Neural crest cell (in vitro differentiated cells): Measurements from ENCODE around the gene CAP1. TPM values are rescaled to one million over a fixed set of nuclear protein-coding genes. Genes with fewer than 3 reads are reported as not detected.

Experiments
- DNase-seq: peaks from one replicate; pipeline ENCODE4 v3.0.0; 2021; ENCODE audit warnings: low read depth, mixed read lengths, low spot score
- H3K27ac Mint-ChIP-seq: one replicate; pipeline ENCODE4 v1.8.0; 2021; ENCODE audit warnings: mild to moderate bottlenecking, mixed read lengths; ENCODE audit not compliant: unreplicated experiment
- H3K27me3 Mint-ChIP-seq: 2 replicates; pipeline ENCODE4 v1.8.0; 2021; ENCODE audit warnings: low read depth, mild to moderate bottlenecking, mixed read lengths
- H3K36me3 Mint-ChIP-seq: 2 replicates; pipeline ENCODE4 v1.8.0; 2021; ENCODE audit warnings: low read depth, mild to moderate bottlenecking, mixed read lengths
- H3K4me1 Mint-ChIP-seq: 2 replicates; pipeline ENCODE4 v1.8.0; 2021; ENCODE audit warnings: mixed read lengths
- H3K4me3 Mint-ChIP-seq: one replicate; pipeline ENCODE4 v1.8.0; 2021; ENCODE audit warnings: mild to moderate bottlenecking, mixed read lengths
- H3K9me3 Mint-ChIP-seq: 2 replicates; pipeline ENCODE4 v1.8.0; 2021; ENCODE audit warnings: mixed read lengths
- total RNA-seq: library from RNA; stranded (reverse); gene quantifications from 2 replicates; pipeline ENCODE4 v1.2.1, GENCODE V29; 2021
- TF ChIP-seq, protein P1 (sequence below): fragments of 200-600 bp; sonication (generic); conservative IDR thresholded peaks from 2 replicates; pipeline ENCODE4 v1.5.0; 2021; ENCODE audit warnings: antibody characterized with exemption, mild to moderate bottlenecking

Gene CAP1
- total RNA-seq, 1 donor from 2014 or later: 213 TPM

DNA sequence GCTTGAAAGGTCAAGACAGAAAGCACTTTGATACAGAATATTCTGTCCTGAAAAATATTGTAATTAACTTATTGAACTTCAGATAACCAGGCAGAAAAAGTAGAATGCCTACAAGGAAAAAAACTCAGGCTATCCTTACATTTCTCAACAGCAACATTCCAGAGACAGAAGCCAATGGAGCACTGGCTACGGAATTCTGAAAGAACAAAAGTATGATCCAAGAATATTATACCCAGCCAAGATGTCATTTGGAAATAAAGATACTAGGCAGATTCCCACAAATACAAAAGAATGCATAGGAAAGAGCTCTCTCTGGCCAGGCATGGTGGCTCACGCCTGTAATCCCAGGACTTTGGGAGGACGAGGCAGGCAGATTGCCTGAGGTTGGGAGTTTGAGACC, 62.4 kb downstream of the CAP1 start:
- TF ChIP-seq, protein P1, sequence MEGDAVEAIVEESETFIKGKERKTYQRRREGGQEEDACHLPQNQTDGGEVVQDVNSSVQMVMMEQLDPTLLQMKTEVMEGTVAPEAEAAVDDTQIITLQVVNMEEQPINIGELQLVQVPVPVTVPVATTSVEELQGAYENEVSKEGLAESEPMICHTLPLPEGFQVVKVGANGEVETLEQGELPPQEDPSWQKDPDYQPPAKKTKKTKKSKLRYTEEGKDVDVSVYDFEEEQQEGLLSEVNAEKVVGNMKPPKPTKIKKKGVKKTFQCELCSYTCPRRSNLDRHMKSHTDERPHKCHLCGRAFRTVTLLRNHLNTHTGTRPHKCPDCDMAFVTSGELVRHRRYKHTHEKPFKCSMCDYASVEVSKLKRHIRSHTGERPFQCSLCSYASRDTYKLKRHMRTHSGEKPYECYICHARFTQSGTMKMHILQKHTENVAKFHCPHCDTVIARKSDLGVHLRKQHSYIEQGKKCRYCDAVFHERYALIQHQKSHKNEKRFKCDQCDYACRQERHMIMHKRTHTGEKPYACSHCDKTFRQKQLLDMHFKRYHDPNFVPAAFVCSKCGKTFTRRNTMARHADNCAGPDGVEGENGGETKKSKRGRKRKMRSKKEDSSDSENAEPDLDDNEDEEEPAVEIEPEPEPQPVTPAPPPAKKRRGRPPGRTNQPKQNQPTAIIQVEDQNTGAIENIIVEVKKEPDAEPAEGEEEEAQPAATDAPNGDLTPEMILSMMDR: no peak
- H3K27ac Mint-ChIP-seq: no peak overlapping the region
- peaks cover 5% of the 10 kb centered on the region for H3K9me3 Mint-ChIP-seq
- H3K36me3 Mint-ChIP-seq: peaks cover 3% of the 10 kb centered on the region
- peaks cover 48% of the 10 kb centered on the region for H3K27me3 Mint-ChIP-seq
- H3K4me1 Mint-ChIP-seq: no peaks in the 10 kb centered on the region
- no peak overlapping the region for H3K4me3 Mint-ChIP-seq
- DNase-seq: no peak

DNA sequence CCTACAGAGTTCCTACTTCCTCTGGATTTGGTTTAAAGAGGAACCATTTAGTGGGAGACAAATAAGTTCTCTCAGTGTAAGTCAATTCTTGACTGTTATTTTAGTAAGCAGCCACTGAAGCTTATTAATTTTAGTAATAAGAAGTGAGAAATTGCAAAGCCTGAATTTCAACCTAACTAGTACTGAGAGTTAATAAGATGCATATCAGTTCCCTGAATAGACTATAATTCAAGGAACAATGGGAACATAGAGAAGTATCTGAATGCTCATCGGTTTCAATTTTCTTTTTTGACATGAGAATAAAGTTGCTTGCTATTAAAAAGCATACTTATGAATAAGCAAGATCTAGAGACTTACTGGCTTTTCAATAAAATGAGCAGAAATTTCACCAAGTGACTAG, 64.5 kb downstream of the CAP1 start:
- Mint-ChIP-seq H3K27me3 (peaks cover 52% of the 10 kb centered on the region), H3K4me3 (no peak overlapping the region), H3K4me1 (no peaks in the 10 kb centered on the region), H3K9me3 (peaks cover 9% of the 10 kb centered on the region), H3K27ac (no peak overlapping the region), H3K36me3 (peaks cover 3% of the 10 kb centered on the region)
- TF ChIP-seq, protein P1: no peak
- DNase-seq: no peak

DNA sequence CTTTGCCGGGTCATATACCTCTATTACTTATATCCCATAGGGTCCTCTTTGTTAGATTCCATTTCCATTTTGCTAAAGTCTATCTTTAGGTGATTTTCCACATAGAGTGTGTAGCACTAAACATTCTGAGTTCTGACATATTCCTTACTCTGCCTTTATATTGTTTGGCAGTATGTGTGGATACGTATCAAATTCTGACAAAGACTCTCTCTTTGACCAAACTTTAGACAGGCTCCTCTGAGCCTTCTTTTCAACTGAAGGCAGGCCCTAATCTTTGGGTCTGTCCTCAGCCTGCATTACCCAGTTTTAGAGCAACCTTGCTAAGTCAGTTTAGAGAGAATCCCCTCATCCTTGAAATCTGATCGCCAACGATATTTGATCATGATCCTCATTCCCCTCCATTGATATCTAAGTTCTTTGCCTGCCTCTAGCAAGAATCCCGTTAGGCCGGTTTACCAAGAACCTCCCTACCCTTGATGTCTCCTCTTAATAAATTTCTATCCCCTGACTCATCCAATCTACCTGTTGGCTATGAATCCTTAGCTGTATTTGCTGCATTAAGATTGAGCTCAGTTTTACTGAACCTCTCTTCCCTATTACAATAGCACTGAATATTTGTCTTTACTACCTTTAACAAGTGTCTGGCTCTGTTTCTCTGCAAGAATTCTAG, 66.9 kb downstream of the CAP1 start:
- H3K9me3 Mint-ChIP-seq: peaks cover 12% of the 10 kb centered on the region
- TF ChIP-seq, protein P1: no peak
- DNase-seq: no peak
- no peaks in the 10 kb centered on the region for H3K4me1 Mint-ChIP-seq
- peaks cover 55% of the 10 kb centered on the region for H3K27me3 Mint-ChIP-seq
- H3K27ac Mint-ChIP-seq: no peak overlapping the region
- no peak overlapping the region for H3K4me3 Mint-ChIP-seq
- H3K36me3 Mint-ChIP-seq: peaks cover 4% of the 10 kb centered on the region

DNA sequence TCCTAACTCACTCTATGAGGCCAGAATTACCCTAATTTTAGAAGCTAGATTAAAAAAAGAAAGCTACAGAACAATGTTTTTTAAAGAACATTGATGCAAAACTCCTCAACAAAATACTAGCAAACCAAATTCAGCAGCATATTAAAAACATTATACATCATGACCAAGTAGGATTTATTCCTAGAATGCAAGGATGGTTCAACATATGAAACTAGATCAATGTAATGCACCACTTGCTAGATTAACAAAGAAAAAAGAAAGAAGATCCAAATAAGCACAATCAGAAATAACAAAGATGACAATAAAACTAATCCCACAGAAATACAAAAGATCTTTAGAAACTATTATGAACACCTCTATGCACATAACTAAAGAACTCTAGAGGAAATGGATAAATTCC, 69.9 kb downstream of the CAP1 start:
- H3K9me3 Mint-ChIP-seq: peaks cover 9% of the 10 kb centered on the region
- no peak overlapping the region for H3K4me3 Mint-ChIP-seq
- H3K27me3 Mint-ChIP-seq: peaks cover 59% of the 10 kb centered on the region
- no peak for DNase-seq
- H3K36me3 Mint-ChIP-seq: peaks cover 4% of the 10 kb centered on the region
- H3K4me1 Mint-ChIP-seq: no peaks in the 10 kb centered on the region
- no peak overlapping the region for H3K27ac Mint-ChIP-seq
- TF ChIP-seq, protein P1: no peak

DNA sequence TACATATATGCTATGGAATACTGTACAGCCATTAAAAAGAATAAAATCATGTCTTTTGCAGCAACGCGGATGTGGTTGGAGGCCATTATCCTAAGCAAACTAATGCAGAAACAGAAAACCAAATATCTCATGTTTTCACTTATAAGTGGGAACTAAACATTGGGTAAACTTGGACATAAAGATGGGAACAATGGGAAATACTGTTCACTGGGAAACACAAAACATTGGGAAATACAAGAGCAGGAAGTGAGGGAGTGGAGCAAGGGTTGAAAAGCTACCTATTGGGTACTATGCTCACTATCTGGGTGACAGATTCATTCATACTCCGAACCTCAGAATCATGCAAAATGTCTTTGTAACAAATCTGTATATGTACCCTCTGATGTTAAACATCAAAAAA, 73.9 kb downstream of the CAP1 start:
- H3K4me1 Mint-ChIP-seq: no peaks in the 10 kb centered on the region
- H3K9me3 Mint-ChIP-seq: peaks cover 5% of the 10 kb centered on the region
- H3K36me3 Mint-ChIP-seq: peaks cover 4% of the 10 kb centered on the region
- TF ChIP-seq, protein P1: no peak
- DNase-seq: no peak
- no peak overlapping the region for H3K4me3 Mint-ChIP-seq
- peaks cover 82% of the 10 kb centered on the region for H3K27me3 Mint-ChIP-seq
- H3K27ac Mint-ChIP-seq: no peak overlapping the region
